ENCODE results near the gene MTHFSD.

Gene MTHFSD

GRCh38 chr16:86554917-86555703, at the start of gene MTHFSD:
MTHFSD (minus strand) TSS chr16:86555235; CDS start chr16:86555184, 51 bp downstream.
- in situ Hi-C loops (cut with HindIII; ENCODE audit: low pct_ligation_motif_present, low sequenced_read_pairs), result loop anchor here (25.0 kb wide), 1 partner anchor 732 kb away; no protein-coding TSS in a partner anchor

GRCh38 chr16:86604436-86605193, 49.6 kb upstream of the MTHFSD start:
- Histone ChIP-seq H3K27me3 (replicated peaks) (no peaks in the 10 kb centered on the region), H3K27ac (no peak overlapping the region), H3K4me3 (ENCODE audit: low read depth, low read length) (no peak overlapping the region), H3K36me3 (replicated peaks) (no peaks in the 10 kb centered on the region)
- no peak for DNase-seq
- in situ Hi-C loops (cut with HindIII; ENCODE audit: low pct_ligation_motif_present, low sequenced_read_pairs), result no loop called here
- TF ChIP-seq CTCF (IDR thresholded peaks at IDR 0.05; ENCODE audit: low read depth, low read length, missing control alignments), result no peak

More at GRCh38 chr16:86554917-86555703, at the start of gene MTHFSD:
- DNase-seq, result peak; percentile 84
- Histone ChIP-seq H3K27me3 (replicated peaks) (no peaks in the 10 kb centered on the region), H3K36me3 (replicated peaks) (no peaks in the 10 kb centered on the region), H3K27ac (peak within 1 kb of the TSS; percentile 70), H3K4me3 (ENCODE audit: low read depth, low read length) (peak within 1 kb of the TSS; percentile 96)
- no peak for TF ChIP-seq CTCF (IDR thresholded peaks at IDR 0.05; ENCODE audit: low read depth, low read length, missing control alignments)

- in situ Hi-C loops (cut with HindIII; ENCODE audit: low pct_ligation_motif_present, low sequenced_read_pairs), result no loop called here
- TF ChIP-seq CTCF (IDR thresholded peaks at IDR 0.05; ENCODE audit: low read depth, low read length, missing control alignments), result no peak
Observed at GRCh38 chr16:86602521-86602920, 47.5 kb upstream of the MTHFSD start.

GRCh38 chr16:86601356-86601755, 46.3 kb upstream of the MTHFSD start:
- H3K27ac ChIP-seq, result no peak overlapping the region
- no peak for DNase-seq
- H3K36me3 ChIP-seq (replicated peaks), result no peaks in the 10 kb centered on the region
- in situ Hi-C loops (cut with HindIII; ENCODE audit: low pct_ligation_motif_present, low sequenced_read_pairs), result no loop called here
- no peak for TF ChIP-seq CTCF (IDR thresholded peaks at IDR 0.05; ENCODE audit: low read depth, low read length, missing control alignments)
- no peaks in the 10 kb centered on the region for H3K27me3 ChIP-seq (replicated peaks)
- no peak overlapping the region for H3K4me3 ChIP-seq (ENCODE audit: low read depth, low read length)

More at GRCh38 chr16:86602521-86602920, 47.5 kb upstream of the MTHFSD start:
- H3K36me3 ChIP-seq (replicated peaks), result no peaks in the 10 kb centered on the region
- H3K27ac ChIP-seq, result no peak overlapping the region
- H3K27me3 ChIP-seq (replicated peaks), result no peaks in the 10 kb centered on the region
- DNase-seq, result no peak
- no peak overlapping the region for H3K4me3 ChIP-seq (ENCODE audit: low read depth, low read length)

- Histone ChIP-seq H3K4me3 (ENCODE audit: low read depth, low read length) (no peak overlapping the region), H3K36me3 (replicated peaks) (no peaks in the 10 kb centered on the region), H3K27me3 (replicated peaks) (no peaks in the 10 kb centered on the region), H3K27ac (no peak overlapping the region)
- DNase-seq, result no peak
- in situ Hi-C loops (cut with HindIII; ENCODE audit: low pct_ligation_motif_present, low sequenced_read_pairs), result loop anchor here (25.0 kb wide), 1 partner anchor 163 kb away; no protein-coding TSS in a partner anchor
- TF ChIP-seq CTCF (IDR thresholded peaks at IDR 0.05; ENCODE audit: low read depth, low read length, missing control alignments), result no peak
Observed at GRCh38 chr16:86598607-86599565, 43.9 kb upstream of the MTHFSD start.
